Calu3 (cell line): Measurements from ENCODE around the gene RGL4. TPM values are rescaled to one million over a fixed set of nuclear protein-coding genes. Genes with fewer than 3 reads are reported as not detected.

ENCODE experiments used
- BruUV-seq: library from RNA; stranded (reverse); fragments of 400-500 nt; replicated peaks from 2 replicates; lab custom pipeline; 2021; lab: Mats Ljungman, UMichigan
- CTCF ChIA-PET: fragments of 300-600 bp; sonication (Branson Sonifier 250); formaldehyde crosslinking; loops from one replicate; lab custom pipeline; 2022; ENCODE audit warnings: antibody characterized with exemption; lab: Charles Lee
- DNase-seq: peaks from one replicate; pipeline ENCODE4 v3.0.0; 2022
- H3K27ac Mint-ChIP-seq: one replicate; pipeline ENCODE4 v1.8.0; 2022; ENCODE audit warnings: mixed read lengths; ENCODE audit not compliant: unreplicated experiment
- H3K27me3 Mint-ChIP-seq: one replicate; pipeline ENCODE4 v1.8.0; 2022; ENCODE audit warnings: mixed read lengths; ENCODE audit not compliant: unreplicated experiment
- H3K36me3 Mint-ChIP-seq: one replicate; pipeline ENCODE4 v1.8.0; 2022; ENCODE audit warnings: mild to moderate bottlenecking, moderate library complexity, mixed read lengths; ENCODE audit not compliant: insufficient read depth, unreplicated experiment
- H3K4me1 Mint-ChIP-seq: one replicate; pipeline ENCODE4 v1.8.0; 2022; ENCODE audit warnings: mild to moderate bottlenecking, low read depth, mixed read lengths; ENCODE audit not compliant: unreplicated experiment
- H3K4me3 Mint-ChIP-seq: one replicate; pipeline ENCODE4 v1.8.0; 2022; ENCODE audit warnings: mild to moderate bottlenecking, low read depth, moderate library complexity, mixed read lengths; ENCODE audit not compliant: unreplicated experiment
- H3K9me3 Mint-ChIP-seq: one replicate; pipeline ENCODE4 v1.8.0; 2022; ENCODE audit warnings: low read depth, mixed read lengths; ENCODE audit not compliant: unreplicated experiment
- intact Hi-C: fragments of 100-400 bp; cut with micrococcal nuclease; formaldehyde crosslinking; loops from one replicate; pipeline ENCODE4 v1.10.0; 2022; ENCODE audit not compliant: unreplicated experiment
- total RNA-seq: library from RNA; stranded (reverse); gene quantifications from 2 replicates; pipeline ENCODE4 v1.2.3, GENCODE V29; 2022
- TF ChIP-seq, protein P1 (sequence below): fragments of 200-600 bp; IDR thresholded peaks from one replicate; pipeline ENCODE4 v1.8.0; 2022; ENCODE audit warnings: antibody characterized with exemption; ENCODE audit not compliant: unreplicated experiment

The RGL4 gene
- total RNA-seq, 1 experiment from 2014 or later, result not detected

DNA sequence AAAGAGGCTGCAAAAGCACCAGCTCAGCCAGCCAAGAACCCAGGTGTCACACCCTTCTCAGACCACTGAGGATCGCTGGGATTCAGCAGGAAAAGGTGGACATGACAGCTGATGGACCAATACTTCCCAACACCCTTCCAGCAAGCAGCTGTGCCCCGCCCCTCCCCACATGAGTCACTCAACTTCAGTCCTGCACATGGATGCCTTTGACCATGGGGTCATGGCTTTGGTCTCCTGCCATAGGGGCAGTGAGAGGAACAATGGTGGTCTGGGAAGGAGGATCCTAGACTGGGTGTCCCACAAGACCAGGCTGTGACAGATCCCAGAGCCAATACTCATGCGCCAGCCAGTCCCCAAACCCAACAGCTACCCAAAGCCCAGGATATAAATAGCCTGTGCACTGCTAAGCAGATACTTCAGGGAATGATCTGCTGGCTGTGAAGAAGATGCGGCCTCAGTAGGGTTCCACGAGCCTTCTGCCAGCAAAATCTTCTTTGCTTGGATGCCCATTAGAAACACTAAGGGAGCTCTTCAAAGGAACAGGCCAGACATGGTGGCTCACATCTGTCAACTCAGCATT, 5.5 kb upstream of the RGL4 start:
- Mint-ChIP-seq H3K9me3 (no peaks in the 10 kb centered on the region), H3K4me3 (no peak overlapping the region), H3K4me1 (peaks cover 9% of the 10 kb centered on the region), H3K27ac (no peak overlapping the region), H3K27me3 (no peaks in the 10 kb centered on the region), H3K36me3 (peaks cover 14% of the 10 kb centered on the region)
- TF ChIP-seq, protein P1, sequence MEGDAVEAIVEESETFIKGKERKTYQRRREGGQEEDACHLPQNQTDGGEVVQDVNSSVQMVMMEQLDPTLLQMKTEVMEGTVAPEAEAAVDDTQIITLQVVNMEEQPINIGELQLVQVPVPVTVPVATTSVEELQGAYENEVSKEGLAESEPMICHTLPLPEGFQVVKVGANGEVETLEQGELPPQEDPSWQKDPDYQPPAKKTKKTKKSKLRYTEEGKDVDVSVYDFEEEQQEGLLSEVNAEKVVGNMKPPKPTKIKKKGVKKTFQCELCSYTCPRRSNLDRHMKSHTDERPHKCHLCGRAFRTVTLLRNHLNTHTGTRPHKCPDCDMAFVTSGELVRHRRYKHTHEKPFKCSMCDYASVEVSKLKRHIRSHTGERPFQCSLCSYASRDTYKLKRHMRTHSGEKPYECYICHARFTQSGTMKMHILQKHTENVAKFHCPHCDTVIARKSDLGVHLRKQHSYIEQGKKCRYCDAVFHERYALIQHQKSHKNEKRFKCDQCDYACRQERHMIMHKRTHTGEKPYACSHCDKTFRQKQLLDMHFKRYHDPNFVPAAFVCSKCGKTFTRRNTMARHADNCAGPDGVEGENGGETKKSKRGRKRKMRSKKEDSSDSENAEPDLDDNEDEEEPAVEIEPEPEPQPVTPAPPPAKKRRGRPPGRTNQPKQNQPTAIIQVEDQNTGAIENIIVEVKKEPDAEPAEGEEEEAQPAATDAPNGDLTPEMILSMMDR, result no peak
- intact Hi-C loops, result no loop called here
- CTCF ChIA-PET, result interaction anchor here (0.5 kb wide), 1 partner anchor 717 kb away, joined by 4 read pairs; no protein-coding TSS in a partner anchor
- DNase-seq, result peak; percentile 13
- BruUV-seq, result no TSS peak

DNA sequence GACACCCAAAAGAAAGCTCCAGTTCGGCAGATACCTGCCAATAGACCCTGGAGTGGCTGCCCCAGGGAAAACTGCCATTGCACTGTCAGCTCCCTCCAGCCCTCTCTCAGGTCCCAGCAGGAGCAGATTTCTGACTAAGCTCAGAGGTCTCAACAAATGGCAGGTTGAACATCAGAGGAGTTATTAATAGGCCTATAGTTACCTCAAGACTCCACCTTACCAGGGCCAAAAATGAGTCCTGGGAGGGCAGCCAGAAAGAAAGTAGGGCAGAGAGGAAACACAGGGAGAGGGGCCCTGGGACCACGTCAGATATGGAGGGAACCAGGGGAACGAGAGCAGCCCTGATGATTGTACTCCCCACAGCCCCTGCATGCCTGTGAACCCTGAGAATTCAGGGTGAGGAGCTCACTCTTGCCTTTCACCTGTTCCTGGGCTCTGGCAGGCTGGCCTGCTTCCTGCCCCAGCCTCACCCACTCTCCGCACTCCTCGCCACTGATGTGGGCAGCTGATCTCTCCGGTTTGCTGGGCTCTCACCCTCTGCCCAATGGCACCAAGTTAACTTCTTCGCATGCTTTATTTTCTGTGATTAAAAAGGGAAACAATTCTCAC, 4.3 kb upstream of the RGL4 start:
- Mint-ChIP-seq H3K9me3 (no peaks in the 10 kb centered on the region), H3K4me1 (peaks cover 9% of the 10 kb centered on the region), H3K27me3 (no peaks in the 10 kb centered on the region), H3K4me3 (no peak overlapping the region), H3K36me3 (peaks cover 14% of the 10 kb centered on the region), H3K27ac (no peak overlapping the region)
- TF ChIP-seq, protein P1, result no peak
- no TSS peak for BruUV-seq
- CTCF ChIA-PET, result interaction anchor here (0.5 kb wide), 1 partner anchor 71 kb away, joined by 3 read pairs; no protein-coding TSS in a partner anchor
- DNase-seq, result no peak
- intact Hi-C loops, result no loop called here

DNA sequence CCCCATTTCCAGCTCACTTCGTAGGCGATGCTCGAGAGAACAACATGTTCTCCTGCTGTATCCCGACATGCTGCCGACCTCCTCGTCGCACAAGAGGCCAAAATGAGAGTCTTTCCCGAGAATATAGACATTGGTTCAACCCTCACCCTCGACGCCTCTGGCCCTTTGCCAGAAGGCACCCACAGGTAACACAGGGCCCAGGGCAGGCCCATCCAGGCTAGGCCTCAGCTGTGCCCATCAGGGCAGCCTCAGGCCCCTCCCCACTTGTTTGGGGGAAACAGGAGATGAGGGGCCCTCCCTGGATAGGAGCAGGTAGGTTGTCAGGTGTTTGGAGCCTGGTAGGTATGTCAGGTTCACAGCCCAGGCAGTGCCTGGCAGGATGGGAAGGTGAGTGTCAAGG, 2.7 kb upstream of the RGL4 start:
- Mint-ChIP-seq H3K9me3 (no peaks in the 10 kb centered on the region), H3K4me3 (no peak overlapping the region), H3K4me1 (peaks cover 9% of the 10 kb centered on the region), H3K36me3 (peaks cover 6% of the 10 kb centered on the region), H3K27me3 (no peaks in the 10 kb centered on the region), H3K27ac (no peak overlapping the region)
- no TSS peak for BruUV-seq
- TF ChIP-seq, protein P1, result no peak
- CTCF ChIA-PET, result no interaction called here
- intact Hi-C loops, result no loop called here
- no peak for DNase-seq

DNA sequence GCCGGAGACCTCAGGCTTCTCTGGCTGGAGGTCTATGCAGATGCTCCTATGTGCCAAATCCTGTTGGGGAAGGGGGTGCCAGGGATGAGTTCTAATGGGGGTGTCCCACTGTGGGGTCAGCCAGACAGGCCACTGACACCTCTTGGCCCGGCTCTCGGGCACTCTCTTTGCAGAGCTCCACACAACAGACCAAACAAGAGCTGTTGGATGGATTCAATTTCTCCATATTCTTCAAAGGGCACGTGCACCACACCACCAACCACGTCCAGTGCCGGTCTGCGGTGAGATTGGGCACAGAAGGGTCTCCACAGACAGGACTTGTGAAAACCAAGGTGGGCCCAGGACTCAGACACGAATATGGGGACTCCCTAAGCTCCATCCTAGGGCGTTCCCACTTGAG, 2.2 kb upstream of the RGL4 start:
- H3K9me3 Mint-ChIP-seq, result no peaks in the 10 kb centered on the region
- intact Hi-C loops, result no loop called here
- TF ChIP-seq, protein P1, result no peak
- H3K27ac Mint-ChIP-seq, result no peak overlapping the region
- BruUV-seq, result no TSS peak
- CTCF ChIA-PET, result no interaction called here
- no peak for DNase-seq
- H3K27me3 Mint-ChIP-seq, result no peaks in the 10 kb centered on the region
- peaks cover 6% of the 10 kb centered on the region for H3K36me3 Mint-ChIP-seq
- H3K4me3 Mint-ChIP-seq, result no peak overlapping the region
- H3K4me1 Mint-ChIP-seq, result peaks cover 9% of the 10 kb centered on the region
